Hepatocyte (in vitro differentiated cells): ENCODE measurements around the gene SLC39A7.

Experiments
- EZH2 ChIP-seq: fragments of 200-600 bp; sonication (generic); IDR thresholded peaks from 2 replicates; pipeline ENCODE4 v1.6.1; 2016; ENCODE audit warnings: antibody characterized with exemption, mild to moderate bottlenecking, borderline replicate concordance
- EZH2phosphoT487 ChIP-seq: fragments of 200-600 bp; sonication (generic); IDR thresholded peaks from one replicate; pipeline ENCODE4 v1.6.1; 2018; ENCODE audit warnings: antibody characterized with exemption, mild to moderate bottlenecking, low read depth, moderate library complexity; ENCODE audit not compliant: unreplicated experiment, severe bottlenecking
- TF ChIP-seq, protein P1 (sequence below): fragments of 200-600 bp; sonication (generic); IDR thresholded peaks from 2 replicates; pipeline ENCODE4 v1.5.1; 2016; ENCODE audit warnings: antibody characterized with exemption, mild to moderate bottlenecking; ENCODE audit not compliant: poor library complexity

GRCh38 chr6:33168284-33168601, 32.4 kb upstream of the SLC39A7 start:
- TF ChIP-seq, protein P1, sequence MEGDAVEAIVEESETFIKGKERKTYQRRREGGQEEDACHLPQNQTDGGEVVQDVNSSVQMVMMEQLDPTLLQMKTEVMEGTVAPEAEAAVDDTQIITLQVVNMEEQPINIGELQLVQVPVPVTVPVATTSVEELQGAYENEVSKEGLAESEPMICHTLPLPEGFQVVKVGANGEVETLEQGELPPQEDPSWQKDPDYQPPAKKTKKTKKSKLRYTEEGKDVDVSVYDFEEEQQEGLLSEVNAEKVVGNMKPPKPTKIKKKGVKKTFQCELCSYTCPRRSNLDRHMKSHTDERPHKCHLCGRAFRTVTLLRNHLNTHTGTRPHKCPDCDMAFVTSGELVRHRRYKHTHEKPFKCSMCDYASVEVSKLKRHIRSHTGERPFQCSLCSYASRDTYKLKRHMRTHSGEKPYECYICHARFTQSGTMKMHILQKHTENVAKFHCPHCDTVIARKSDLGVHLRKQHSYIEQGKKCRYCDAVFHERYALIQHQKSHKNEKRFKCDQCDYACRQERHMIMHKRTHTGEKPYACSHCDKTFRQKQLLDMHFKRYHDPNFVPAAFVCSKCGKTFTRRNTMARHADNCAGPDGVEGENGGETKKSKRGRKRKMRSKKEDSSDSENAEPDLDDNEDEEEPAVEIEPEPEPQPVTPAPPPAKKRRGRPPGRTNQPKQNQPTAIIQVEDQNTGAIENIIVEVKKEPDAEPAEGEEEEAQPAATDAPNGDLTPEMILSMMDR = no peak
- TF ChIP-seq EZH2 = no peak
- TF ChIP-seq EZH2phosphoT487 = no peak
